ENCODE results near the gene DCLK1. TPM values are rescaled to one million over a fixed set of nuclear protein-coding genes. Genes with fewer than 3 reads are reported as not detected.

Gene DCLK1
- total RNA-seq, 4 donors from 2014 or later, result 21.3 to 63.8 (median 40.9) TPM

GRCh38 chr13:36089130-36089647 lies 42.0 kb downstream of the DCLK1 start:
- no peaks in the 10 kb centered on the region for H3K36me3 ChIP-seq
- TF ChIP-seq, protein P1, sequence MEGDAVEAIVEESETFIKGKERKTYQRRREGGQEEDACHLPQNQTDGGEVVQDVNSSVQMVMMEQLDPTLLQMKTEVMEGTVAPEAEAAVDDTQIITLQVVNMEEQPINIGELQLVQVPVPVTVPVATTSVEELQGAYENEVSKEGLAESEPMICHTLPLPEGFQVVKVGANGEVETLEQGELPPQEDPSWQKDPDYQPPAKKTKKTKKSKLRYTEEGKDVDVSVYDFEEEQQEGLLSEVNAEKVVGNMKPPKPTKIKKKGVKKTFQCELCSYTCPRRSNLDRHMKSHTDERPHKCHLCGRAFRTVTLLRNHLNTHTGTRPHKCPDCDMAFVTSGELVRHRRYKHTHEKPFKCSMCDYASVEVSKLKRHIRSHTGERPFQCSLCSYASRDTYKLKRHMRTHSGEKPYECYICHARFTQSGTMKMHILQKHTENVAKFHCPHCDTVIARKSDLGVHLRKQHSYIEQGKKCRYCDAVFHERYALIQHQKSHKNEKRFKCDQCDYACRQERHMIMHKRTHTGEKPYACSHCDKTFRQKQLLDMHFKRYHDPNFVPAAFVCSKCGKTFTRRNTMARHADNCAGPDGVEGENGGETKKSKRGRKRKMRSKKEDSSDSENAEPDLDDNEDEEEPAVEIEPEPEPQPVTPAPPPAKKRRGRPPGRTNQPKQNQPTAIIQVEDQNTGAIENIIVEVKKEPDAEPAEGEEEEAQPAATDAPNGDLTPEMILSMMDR (IDR thresholded peaks at IDR 0.05), result no peak
- no peak for TF ChIP-seq EP300 (IDR thresholded peaks at IDR 0.05)
- no peak for TF ChIP-seq POLR2A (IDR thresholded peaks at IDR 0.05)
- 73% methylated on average over 7 of the region's 7 CpGs for WGBS, 2 donors
- no peaks in the 10 kb centered on the region for H3K27me3 ChIP-seq
- no peaks in the 10 kb centered on the region for H3K9me3 ChIP-seq
- H3K27ac ChIP-seq, result no peak overlapping the region
- H3K4me3 ChIP-seq, result no peak overlapping the region
- no peak for DNase-seq (ENCODE audit: low spot score in 2 of 2)
- H3K4me1 ChIP-seq, result no peaks in the 10 kb centered on the region

DNA sequence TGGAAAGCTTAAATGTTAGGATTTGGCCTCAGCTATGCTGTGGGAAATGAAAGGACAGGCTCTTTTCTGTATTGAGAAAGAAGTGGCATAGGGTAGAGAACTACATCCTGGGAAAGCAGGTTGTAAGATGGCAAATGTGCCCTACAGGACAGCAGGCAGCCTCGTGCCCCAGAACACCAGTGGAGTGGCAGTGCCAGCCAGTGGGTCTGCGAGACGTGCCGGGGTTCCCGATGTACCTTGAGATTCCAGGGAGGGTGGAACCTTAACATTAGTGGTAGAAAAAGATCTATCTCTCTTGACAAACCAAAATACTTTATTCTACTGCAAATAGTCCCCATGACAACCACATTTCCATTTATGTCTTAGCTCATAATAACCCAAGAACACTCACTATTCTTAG lies 42.7 kb downstream of the DCLK1 start:
- TF ChIP-seq EP300 (IDR thresholded peaks at IDR 0.05) (no peak), POLR2A (IDR thresholded peaks at IDR 0.05) (no peak)
- Histone ChIP-seq H3K27ac (peak overlapping the region in 1 of 4 donors; percentile 35), H3K9me3 (no peaks in the 10 kb centered on the region), H3K36me3 (no peaks in the 10 kb centered on the region), H3K4me3 (no peak overlapping the region), H3K27me3 (no peaks in the 10 kb centered on the region), H3K4me1 (no peaks in the 10 kb centered on the region)
- no peak for DNase-seq (ENCODE audit: low spot score in 2 of 2)
- 92 to 93% methylated on average over 5 of the region's 5 CpGs for WGBS, 2 donors

GRCh38 chr13:36088001-36088400 lies 43.2 kb downstream of the DCLK1 start:
- Histone ChIP-seq H3K4me3 (no peak overlapping the region), H3K27me3 (no peaks in the 10 kb centered on the region), H3K4me1 (no peaks in the 10 kb centered on the region), H3K9me3 (no peaks in the 10 kb centered on the region), H3K27ac (peak overlapping the region in 1 of 4 donors; percentile 35), H3K36me3 (no peaks in the 10 kb centered on the region)
- WGBS, 2 donors, result 86 to 90% methylated on average over 2 of the region's 2 CpGs
- TF ChIP-seq, protein P1 (IDR thresholded peaks at IDR 0.05), result no peak
- TF ChIP-seq EP300 (IDR thresholded peaks at IDR 0.05), result no peak
- no peak for TF ChIP-seq POLR2A (IDR thresholded peaks at IDR 0.05)
- no peak for DNase-seq (ENCODE audit: low spot score in 2 of 2)

GRCh38 chr13:36086117-36086516 lies 45.1 kb downstream of the DCLK1 start:
- no peaks in the 10 kb centered on the region for H3K4me1 ChIP-seq
- TF ChIP-seq EP300 (IDR thresholded peaks at IDR 0.05), result no peak
- 71 to 74% methylated on average over 3 of the region's 3 CpGs for WGBS, 2 donors

DNA sequence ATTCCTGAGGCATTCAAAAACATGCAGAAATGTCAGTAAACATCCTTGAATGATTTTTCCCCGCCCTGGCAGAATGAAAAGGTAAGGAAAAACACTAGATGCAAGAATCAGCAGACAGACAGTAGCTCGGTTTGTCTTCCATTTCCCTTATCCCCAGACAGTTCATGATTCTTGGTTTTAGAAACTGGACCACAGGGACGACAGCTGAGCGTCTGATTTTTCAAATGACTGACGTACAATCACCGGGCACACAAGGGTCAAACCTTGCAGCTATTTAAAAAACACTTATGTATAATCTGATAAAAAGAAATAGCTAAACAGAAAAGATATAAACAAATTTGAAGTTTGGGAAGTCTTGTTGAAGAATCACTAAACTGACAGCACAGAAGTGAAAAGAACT lies 47.1 kb downstream of the DCLK1 start:
- DNase-seq (ENCODE audit: low spot score in 2 of 2), result no peak
- H3K4me1 ChIP-seq, result no peaks in the 10 kb centered on the region
- no peaks in the 10 kb centered on the region for H3K36me3 ChIP-seq
- no peaks in the 10 kb centered on the region for H3K27me3 ChIP-seq
- WGBS, 2 donors, result 53 to 62% methylated on average over 6 of the region's 6 CpGs
- no peak overlapping the region for H3K27ac ChIP-seq
- TF ChIP-seq, protein P1 (IDR thresholded peaks at IDR 0.05), result no peak
- TF ChIP-seq POLR2A (IDR thresholded peaks at IDR 0.05) (no peak), EP300 (IDR thresholded peaks at IDR 0.05) (no peak)
- no peak overlapping the region for H3K4me3 ChIP-seq
- H3K9me3 ChIP-seq, result no peaks in the 10 kb centered on the region

More at GRCh38 chr13:36086117-36086516, 45.1 kb downstream of the DCLK1 start:
- H3K27me3 ChIP-seq, result no peaks in the 10 kb centered on the region
- no peaks in the 10 kb centered on the region for H3K36me3 ChIP-seq
- H3K27ac ChIP-seq, result no peak overlapping the region
- no peaks in the 10 kb centered on the region for H3K9me3 ChIP-seq
- no peak for DNase-seq (ENCODE audit: low spot score in 2 of 2)
- H3K4me3 ChIP-seq, result no peak overlapping the region

GRCh38 chr13:36082806-36083205 lies 48.4 kb downstream of the DCLK1 start:
- H3K27me3 ChIP-seq, result no peaks in the 10 kb centered on the region
- TF ChIP-seq EP300 (IDR thresholded peaks at IDR 0.05), result no peak
- TF ChIP-seq POLR2A (IDR thresholded peaks at IDR 0.05), result no peak
- TF ChIP-seq, protein P1 (IDR thresholded peaks at IDR 0.05), result no peak
- WGBS, 2 donors, result 64 to 74% methylated on average over 2 of the region's 2 CpGs
- H3K36me3 ChIP-seq, result no peaks in the 10 kb centered on the region
- no peak overlapping the region for H3K4me3 ChIP-seq
- no peaks in the 10 kb centered on the region for H3K9me3 ChIP-seq
- DNase-seq (ENCODE audit: low spot score in 2 of 2), result no peak
- H3K27ac ChIP-seq, result no peak overlapping the region
- no peaks in the 10 kb centered on the region for H3K4me1 ChIP-seq

Measured in tibial nerve (tissue), 4 donors.